NCI-H1417 (cell line): ENCODE data around the gene ARHGEF7.
"Not testable (repeated sequence)": the region's sequence is repeated elsewhere in the genome, so short reads cannot be mapped to it uniquely, and the experiment has no call there.

Experiments used
- DNase-seq, 3 experiments: peaks; one replicate each; lab custom pipeline; 2025; lab: John Stamatoyannopoulos, UW

Gene ARHGEF7

DNA sequence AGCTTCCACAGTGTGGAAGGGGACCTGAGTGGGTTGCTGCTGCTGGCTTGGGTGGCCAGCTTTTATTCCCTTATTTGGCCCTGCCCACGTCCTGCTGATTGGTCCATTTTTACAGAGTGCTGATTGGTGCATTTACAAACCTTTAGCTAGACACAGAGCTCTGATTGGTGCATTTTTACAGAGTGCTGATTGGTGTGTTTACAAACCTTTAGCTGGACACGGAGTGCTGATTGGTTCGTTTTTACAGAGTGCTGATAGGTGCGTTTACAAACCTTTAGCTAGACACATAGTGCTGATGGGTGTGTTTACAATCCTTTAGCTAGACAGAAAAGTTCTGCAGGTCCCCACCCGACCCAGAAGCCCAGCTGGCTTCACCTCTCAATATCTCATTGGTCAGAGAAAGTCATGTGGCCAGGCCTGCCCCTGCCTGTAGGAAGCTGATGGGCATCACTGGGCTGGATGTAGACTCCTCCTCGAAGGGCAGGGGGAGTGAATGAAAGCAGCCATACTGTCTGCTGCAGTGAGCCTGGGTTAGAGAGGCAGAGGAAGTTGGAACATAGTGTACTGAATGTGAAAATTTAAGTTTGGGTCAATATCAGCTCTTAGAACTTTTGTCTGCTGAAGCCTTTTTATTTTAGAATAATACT, 83.7 kb downstream of the ARHGEF7 start:
- DNase-seq: not testable (repeated sequence)

DNA sequence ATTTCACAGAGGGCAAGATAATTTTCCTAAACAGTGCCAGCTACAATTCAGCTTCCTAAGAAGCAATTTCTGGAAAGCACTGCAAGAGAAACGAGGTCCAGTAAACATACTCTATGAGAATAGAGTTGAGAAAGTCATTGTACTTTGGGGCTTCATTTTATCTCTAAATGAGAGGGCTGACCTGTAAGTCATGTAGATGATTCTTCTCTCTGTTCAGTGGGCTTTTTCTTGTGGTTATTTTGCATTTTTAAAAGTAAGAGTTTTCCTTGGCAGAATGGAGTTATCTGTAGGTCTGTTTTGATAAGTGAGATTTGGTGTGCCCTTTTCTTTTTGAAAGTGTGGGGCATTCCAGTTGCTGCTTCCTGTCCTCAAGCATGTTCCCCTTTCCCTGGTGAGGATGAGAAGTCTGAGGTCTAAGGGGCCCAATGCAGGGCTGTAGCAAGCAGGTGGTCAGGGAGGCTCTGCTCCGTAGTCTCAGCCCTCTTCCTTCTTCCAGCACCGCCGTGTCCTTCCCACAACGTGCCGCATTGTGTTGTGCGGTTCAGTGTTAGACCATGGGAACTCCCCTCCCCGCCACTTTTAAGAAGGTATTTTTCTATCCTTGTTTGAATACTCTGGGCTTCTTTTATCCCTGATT, 86.3 kb downstream of the ARHGEF7 start:
- DNase-seq: no peak

DNA sequence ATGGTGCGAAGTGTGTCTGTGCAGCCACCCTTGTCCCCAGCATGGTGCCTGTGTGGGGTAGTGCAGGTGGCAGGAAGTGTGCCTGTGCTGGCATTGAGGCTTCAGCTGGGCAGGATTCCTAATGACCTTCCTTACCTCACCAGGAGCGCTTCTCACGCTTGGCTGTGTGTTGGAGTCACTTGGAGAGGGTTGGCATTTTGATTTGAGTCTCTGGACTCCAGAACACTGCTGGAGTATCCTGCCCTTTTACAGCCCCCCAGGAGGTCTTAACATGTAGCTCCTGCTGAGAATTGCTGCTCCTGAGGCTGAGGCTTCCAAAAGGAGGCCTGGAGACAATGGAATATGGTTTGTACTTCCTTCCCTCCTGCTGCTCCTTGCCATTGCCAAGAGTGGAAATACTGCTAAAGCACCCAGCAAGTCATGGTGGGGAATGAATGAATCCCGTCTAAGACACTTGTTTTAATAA, 87.1 kb downstream of the ARHGEF7 start:
- peak in 1 of 3 experiments; percentile 60 for DNase-seq

DNA sequence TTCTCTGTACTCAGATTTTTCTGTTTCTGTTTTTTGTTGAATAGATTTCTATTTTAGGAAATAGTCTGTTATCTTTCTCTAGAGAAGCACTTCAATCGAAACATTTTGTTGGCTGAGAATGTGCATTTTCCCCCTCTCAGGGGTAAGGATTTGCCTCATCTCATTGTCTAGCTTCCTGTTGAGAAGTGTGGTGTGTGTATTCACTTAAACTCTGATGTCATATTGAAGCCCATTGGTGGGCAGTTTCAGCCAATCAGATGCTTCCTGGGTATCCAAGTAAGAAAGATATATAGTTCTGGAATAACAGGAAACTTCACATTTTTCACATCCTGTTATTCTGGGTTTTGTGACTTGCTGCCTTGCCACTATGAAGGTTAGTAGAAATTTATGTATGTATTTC, 87.6 kb downstream of the ARHGEF7 start:
- DNase-seq: peak in 1 of 3 experiments; percentile 43

DNA sequence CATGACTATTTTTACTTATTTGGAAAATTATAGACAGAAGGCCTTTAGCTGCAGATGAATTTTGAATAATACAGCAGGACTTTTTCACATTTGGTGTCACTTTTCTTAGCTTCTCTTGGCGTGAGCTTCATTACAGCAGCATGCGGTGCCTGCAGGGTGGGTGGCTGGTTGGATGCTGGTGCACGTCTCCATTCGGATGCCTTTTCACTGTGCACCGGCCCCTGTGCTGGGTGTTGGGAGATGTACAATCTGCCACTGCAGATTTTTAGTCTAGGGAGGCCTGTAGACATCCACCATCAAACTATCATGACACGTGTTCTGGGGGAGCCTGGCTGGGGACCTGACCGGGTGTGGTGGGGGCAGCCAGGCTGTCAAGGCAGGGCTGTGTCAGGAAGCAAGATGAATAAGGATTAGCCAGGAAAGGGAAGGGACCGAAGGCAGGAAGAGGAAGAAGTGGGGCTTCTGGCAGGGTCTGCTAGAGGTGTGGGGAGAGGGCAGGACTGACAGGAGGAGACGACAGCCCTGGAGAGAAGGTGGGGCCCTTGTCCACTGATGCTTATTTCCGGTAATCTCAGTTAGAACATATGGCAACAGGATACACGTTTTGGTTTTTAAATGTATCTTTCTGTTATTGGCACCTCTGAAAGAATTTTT, 88.8 kb downstream of the ARHGEF7 start:
- DNase-seq: no peak

DNA sequence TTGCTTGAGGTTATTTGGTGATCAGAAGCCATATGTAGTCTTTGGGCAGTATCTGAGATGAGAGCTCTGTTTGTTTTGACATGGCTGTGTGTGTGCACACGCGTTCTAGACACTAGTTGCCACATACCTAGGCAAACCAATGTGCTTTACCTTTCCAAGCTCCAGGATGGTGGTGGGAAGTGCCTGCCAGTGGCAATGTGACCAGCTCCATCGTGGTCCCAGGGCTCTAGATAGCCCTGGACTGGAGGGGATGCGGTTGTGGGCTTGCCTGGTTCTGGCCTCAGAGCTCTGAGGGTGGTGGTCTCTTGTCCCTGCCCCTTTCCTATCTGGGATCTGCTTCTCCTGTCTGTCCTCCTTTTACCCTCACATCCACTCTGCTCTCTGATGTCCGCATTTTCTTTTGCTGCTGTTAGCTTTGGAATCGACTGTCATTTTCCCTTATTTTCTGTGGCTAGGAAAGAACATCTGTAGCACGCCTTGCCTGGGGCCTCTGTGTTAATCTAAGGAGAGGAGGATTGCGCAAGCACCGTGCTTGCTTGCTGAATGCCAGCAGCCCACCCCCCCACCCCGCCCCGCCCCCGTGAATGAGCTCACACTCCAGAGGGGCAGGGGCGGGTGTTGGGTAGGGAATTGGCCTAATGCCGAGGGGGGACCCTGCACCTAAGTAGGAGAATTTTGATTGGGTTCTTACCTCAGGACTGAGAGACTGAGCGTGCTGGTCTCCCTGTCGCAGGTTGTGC, 89.5 kb downstream of the ARHGEF7 start:
- DNase-seq: no peak

DNA sequence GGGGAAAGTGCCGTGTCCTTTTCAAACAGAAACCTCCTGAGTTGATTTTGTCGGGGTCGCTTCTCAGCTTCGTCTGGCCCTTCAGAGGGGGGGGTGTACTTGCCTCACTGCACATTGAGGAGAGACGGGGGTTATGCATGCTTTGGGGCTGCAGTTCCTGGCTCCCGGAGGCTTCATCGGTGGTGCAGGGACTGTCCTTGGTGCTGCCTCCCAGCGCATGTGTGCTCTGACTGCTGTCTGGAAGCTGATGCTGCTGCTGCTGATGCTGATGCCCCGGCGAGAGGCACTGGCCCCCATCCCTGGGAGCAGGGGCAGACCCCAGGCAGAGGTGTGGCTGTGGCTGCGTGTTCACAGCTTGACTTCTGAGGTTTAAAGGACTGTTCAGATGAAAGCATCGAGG, 91.0 kb downstream of the ARHGEF7 start:
- DNase-seq: no peak

DNA sequence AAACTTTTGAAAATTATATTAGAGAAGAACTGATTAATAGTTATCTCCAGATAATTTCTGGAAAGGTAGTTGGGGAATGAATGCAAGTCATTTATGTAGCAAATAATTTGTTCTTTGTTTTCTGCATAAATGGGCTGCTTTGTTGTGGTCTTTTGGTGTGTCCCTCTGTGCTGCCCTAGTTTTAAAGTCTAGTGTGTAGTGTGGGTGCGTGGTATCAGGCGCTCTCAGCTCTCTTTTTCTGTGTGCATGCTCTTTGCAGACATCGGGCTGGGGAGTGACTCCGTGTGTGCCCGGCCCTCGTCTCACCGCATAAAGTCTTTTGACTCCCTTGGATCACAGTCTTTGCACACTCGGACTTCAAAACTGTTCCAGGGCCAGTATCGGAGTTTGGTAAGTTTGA, 94.5 kb downstream of the ARHGEF7 start:
- DNase-seq: no peak

DNA sequence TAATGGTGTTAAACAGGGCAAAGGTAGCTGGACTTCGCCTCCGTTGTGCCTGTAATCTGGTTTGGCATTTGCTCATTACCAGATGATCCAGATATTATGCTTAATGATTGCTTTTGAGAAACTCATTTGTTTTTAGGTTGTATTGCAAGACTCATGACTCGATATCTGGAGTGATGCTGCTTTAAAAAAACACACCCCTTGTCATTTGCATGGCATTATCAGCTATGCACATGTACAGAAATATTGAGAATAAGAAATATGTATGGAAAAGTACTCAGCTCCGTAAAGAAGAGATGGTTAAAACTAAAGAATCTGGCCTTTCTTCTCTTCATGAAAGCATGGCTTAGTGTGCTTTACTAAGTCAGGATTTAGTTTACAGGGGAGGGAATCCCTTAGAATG, 95.0 kb downstream of the ARHGEF7 start:
- no peak for DNase-seq

DNA sequence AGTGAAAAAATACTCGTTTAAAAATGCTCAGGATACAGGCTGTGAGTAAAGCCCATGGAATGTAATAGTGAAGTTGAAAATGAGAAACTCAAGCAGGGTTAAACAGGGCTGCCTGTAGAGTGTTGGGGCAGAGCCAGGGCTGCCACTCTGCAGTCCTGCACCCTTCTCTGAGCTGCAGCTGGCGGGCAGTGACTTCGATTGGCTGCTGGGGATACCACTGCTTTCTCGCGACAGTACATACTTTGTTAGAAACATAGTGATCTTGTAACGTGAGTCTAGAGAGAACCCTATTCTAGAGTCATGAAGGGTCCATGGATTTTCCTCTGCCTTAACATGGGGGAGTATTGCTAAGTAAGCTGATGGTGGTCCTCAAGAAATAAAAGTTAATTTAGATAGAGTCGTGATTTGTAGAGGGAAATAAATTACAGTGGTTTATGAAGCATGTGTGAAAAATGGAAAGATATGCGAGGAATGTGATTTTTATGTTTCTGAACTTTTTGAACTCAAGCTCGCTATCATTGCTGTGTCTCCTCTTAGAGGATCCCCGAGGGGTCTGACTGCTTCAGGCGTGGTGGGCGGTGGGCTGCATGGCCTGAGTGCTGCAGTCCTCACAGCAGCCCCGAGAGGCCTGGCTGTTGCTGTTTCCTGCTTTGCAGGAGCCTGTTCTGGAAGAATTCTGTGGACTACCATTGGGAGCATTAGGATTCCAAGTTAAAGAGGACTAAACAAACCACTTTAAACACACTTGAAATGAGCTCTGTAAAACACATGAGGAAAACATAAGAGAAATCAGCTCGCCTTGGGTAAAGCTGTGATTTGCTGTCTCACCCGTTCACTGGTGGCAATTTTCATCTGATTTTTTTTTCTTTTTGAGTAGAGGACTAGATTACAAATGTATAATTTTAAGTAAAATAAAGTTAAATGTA, 95.7 kb downstream of the ARHGEF7 start:
- peak in 1 of 3 experiments; percentile 31 for DNase-seq

DNA sequence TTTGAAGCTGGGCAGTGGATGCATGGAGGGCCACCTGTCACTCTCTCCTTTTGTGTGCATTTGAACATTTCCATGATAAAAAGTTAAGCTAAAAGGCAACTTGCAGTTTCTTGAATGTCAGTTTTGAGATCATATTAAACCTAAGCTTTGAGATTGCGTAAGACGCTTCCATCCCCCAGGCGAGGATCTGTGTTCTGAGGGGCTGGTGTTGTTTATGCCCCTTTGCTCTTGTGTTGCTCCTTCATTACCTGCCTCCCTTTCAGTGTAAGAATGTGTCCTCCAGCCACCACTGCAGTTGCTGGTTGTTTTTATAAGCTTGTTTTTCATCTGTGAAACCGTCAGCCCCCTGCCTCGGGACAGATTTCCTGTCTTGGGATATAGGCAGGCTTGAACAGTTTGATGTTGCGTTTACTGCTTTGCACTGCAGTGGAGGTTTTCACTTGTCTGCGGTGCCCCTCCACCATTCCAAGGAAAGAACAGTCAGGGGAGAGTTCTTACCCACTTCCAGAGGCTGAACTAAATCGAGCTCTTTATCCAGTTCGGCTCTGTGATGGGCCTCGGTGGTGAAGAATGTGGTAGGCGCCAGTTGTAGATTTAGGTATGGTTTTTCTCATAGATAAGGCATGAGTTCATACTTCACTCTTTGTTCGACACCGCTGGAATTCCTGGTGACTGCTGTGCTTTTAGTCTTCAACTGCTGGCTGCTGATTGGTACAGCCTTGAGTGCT, 96.8 kb downstream of the ARHGEF7 start:
- no peak for DNase-seq

DNA sequence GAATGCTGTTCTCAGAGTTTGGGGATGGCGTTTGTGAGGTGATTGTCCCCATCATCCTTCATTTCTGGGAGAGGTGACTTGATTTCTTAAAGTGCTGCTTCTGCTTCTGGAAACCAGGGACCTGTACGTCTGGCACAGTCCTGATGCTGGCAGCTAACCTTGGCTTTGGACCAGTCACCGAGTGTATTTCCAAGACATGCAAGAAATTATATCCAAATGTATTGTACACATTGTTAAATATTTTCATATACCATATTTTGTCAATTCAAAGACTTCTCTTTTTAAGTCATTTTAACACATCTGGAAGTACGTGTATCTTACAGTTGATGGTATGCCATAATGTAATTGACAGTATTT, 97.4 kb downstream of the ARHGEF7 start:
- no peak for DNase-seq

DNA sequence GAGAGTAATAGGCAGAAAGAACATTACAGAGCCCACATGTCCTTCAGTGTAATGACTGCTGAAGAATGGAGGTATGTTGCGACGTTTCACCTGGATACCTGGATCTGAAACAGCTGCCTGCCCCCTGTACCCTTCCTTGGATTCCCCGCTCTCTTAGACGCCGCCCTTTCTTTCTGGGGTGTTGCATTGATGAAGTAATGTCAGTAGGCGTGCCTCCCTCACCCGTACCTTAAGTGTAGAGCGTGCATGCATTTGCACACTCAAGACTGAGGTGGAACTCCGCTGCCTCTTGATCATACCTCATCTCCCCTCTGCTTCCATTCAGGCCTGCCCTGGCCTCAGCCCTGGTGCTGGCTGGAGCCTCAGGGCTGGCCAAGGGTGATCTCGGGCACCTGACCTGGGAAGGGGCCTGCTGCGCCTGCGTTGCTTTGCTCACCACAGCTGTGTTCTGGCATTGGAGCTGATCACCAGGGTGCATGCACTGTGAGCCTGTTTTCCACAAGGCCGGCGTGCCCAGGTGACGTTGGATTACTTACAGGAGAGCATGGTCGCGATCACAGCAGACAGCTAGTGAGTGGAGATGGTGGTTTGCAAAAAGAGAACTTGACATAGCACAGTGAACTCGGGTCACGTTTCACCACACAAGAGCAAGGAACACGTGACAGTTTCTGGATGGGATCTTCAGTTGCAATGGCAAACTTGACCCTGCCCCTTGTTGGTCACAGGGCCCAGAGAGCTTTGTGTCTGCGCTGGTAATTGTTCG, 99.0 kb downstream of the ARHGEF7 start:
- peak in 2 of 3 experiments; percentile 41 to 96 for DNase-seq

DNA sequence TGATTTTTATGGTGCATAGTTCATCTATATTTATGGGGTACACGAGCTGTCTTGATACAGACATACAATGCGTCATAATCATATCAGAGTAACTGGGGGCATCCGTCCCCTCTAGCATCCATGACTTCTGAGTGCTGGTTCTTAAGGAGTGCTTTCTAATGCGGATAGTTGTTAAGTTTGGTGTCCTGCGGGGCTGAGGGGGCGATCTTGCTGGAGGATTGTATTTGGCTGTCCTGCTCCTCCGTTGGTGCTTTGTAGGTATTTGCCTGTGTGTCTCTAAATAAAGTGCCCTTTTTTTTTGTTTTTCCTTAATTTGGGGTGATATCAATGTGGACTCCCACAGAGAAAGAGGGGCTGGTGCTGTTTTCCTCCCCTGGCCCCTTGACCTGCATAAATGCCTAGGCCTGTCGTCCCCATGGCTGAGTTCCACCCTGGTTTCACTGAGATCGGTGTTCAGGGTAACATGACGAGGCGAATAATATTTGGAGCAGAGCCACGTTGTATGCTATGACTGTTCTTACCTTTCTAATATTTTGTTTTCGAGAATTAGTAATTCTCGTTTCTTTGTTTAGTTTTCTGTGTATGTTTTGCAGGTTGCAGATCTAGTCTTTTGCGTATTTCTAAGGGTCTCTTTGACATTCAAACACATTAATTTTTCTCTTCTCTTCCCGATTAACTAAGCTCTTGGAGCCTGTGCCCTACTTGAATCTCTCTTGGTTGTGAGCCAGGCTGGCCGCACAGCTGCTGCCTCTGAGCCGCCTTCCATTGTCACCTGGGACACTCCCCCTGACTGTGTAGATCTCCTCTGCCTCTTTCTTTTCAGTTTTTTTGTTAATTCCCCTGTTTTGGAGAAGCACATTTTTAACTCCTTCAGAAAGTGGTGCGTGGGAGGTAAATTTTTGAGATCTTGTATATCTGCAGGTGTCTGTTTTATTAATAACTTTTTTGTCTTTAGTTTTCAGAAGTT, 100.3 kb downstream of the ARHGEF7 start:
- DNase-seq: peak in 1 of 3 experiments; percentile 37

DNA sequence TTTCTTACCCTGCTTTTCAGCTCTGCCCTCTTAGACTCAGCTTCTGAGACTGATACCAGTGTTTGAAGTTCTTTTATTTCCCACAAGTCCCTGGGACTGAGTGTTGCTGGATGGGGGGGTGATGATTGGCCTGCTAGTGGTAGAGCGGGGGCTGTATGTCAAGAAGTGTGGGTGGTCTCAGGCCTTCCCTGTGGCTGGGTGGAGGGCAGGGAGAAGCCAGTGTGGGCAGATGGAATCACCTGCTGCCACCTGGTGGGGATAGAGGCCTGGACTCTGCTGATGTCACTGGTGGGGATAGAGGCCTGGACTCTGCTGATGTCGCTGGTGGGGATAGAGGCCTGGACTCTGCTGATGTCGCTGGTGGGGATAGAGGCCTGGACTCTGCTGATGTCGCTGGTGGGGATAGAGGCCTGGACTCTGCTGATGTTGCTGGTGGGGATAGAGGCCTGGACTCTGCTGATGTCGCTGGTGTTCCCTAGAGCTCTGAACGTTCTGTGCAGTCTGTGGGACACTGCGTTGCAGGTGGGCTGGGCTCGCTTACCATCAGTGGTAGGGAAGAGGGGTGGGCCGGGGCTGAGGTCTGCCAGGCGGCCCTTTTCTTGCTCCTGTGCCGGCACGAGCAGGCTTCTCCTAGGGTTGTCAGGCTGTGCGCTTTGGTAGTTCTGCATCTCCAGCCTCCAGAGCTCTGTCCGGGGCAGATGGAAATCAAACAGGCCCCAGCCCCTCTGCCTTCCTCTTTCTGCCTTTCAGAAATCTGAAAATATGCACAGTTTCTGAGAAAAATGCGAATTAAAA, 101.3 kb downstream of the ARHGEF7 start:
- peak in 2 of 3 experiments; percentile 22 to 62 for DNase-seq

DNA sequence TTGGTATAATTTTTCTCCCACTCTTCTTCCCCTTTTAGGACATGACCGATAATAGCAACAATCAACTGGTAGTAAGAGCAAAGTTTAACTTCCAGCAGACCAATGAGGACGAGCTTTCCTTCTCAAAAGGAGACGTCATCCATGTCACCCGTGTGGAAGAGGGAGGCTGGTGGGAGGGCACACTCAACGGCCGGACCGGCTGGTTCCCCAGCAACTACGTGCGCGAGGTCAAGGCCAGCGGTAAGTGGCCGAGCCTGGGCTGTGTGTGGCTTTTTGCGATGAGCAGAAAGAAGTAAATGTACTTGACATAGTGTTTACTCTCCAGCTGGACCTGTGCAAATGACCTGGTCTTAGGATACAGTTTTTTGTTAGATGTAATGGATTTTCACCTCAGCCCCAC, 102.5 kb downstream of the ARHGEF7 start:
- DNase-seq: peak in 1 of 3 experiments; percentile 16

DNA sequence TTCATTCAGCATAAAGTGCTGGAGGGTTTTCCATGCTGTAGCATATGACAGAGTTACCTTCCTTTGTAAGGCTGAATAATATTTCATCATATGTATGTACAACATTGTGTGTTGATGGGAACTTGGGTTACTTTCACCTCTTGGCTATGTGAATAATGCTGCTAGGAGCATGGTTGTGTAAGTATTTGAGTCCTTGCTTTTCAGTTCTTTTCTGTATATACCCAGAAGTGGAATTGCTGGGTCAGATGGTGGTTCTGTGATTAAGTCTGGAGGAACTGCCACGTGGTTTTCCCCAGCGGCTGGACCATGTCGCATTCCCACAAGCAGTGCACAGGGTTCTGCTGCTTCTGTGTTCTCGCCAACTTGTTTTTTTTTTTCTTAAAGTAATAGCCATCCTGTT, 104.2 kb downstream of the ARHGEF7 start:
- no peak for DNase-seq

DNA sequence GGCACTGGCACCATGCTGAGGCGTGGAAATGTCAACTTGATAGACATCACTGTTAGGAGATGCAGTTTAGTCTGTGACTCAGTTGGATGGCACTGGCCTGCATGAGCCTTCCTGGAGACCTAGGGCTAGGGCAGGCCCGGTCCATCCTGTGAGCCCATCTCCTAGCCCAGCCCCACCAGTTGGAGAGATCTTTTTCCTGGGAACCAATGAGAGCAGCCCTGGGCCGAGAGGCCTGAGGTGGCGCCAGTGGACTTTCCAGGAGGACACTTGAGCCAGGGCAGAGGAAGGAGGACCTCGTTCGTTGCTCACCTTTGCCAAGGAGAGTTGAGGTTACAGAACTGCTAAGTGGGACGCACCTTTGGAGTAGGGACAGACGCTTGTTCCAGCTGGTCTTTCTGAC, 104.8 kb downstream of the ARHGEF7 start:
- no peak for DNase-seq
